H1 (cell line): Measurements from ENCODE around the gene SPTBN4. TPM values are rescaled to one million over a fixed set of nuclear protein-coding genes. Genes with fewer than 3 reads are reported as not detected.

Experiments
- CBX8 ChIP-seq: fragments of 300-800, 300-1000 bp; sonication (generic); IDR thresholded peaks from 2 replicates; pipeline ENCODE4 v1.7.1; 2016; ENCODE audit warnings: low read depth, low read length, borderline replicate concordance
- EZH2 ChIP-seq: fragments of 200-600 bp; sonication (generic); IDR thresholded peaks from 2 replicates; pipeline ENCODE4 v1.7.1; 2012; ENCODE audit warnings: low read depth, mild to moderate bottlenecking, moderate library complexity, low read length, inconsistent platforms; ENCODE audit not compliant: severe bottlenecking
- PHF8 ChIP-seq: fragments of 200-600 bp; sonication (generic); conservative IDR thresholded peaks from 2 replicates; pipeline ENCODE4 v1.7.1; 2012; ENCODE audit warnings: low read depth, mild to moderate bottlenecking, inconsistent platforms, low read length, moderate library complexity
- RBBP5 ChIP-seq: IDR thresholded peaks from 2 replicates; pipeline ENCODE4 v1.7.1; 2012; ENCODE audit warnings: low read depth, mild to moderate bottlenecking, inconsistent platforms, low read length, moderate library complexity, borderline replicate concordance
- polyA plus RNA-seq, 7 experiments: library from polyadenylated mRNA; depleted of rRNA in 3 of 7; stranded (reverse) in 5 of 7; unstranded in 2 of 7; fragments of >200 nt in 5 of 7; fragments of 200-250 nt in 2 of 7; gene quantifications; 1 replicate in 5 of 7; 2 replicates in 1 of 7; 4 replicates in 1 of 7; pipeline versions ENCODE4 v1.2.1 to v1.2.3, GENCODE V29; 2011 to 2013; ENCODE audit warnings: missing spikeins in 2 of 7, mixed read lengths in 2 of 7
- total RNA-seq: library from RNA; stranded (reverse); fragmentation: NEBNext Ultra II Directional; extraction: Animal tissue kit (Norgen Biotek cat#: 25700); gene quantifications from 2 replicates; pipeline ENCODE4 v1.2.1, GENCODE V29; 2021

Gene SPTBN4
- total and polyA plus RNA-seq, 2 of the 8 experiments (the other 6 are each of a cell fraction or from before 2014, with no cell fraction given) = 1.9 to 3.0 TPM

DNA sequence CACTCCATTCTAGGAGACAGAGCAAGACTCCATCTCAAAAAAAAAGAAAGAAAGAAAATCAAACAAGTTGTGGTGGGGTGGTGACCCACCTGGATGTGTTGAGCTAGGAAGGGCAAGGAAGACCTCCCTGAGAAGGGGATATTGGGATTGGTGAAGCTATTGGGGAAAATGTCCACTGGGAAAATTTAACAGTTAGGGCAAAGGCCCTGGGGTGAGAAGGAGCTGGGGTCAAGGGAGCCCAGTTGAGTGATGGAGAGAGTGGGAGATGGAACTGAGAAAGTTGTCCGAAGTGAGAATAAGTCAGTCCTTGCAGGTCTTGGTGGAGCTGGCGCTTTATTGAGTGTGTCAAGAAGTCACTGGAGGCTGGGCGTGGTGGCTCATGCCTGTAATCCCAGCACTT lies 28.5 kb upstream of the SPTBN4 start (continued):
- TF ChIP-seq PHF8 = no peak
- TF ChIP-seq CBX8 = no peak
- no peak for TF ChIP-seq EZH2
- TF ChIP-seq RBBP5 = no peak
